ENCODE measurements around the gene TMEM127.
"Not testable (repeated sequence)": the region's sequence is repeated elsewhere in the genome, so short reads cannot be mapped to it uniquely, and the experiment has no call there.

Gene TMEM127

GRCh38 chr2:96241900-96242611, 23.7 kb downstream of the TMEM127 start:
- DNase-seq (ENCODE audit: low read depth in 3 of 3, low spot score in 1 of 3): no peak

GRCh38 chr2:96241227-96241626, 24.6 kb downstream of the TMEM127 start:
- DNase-seq (ENCODE audit: low read depth in 3 of 3, low spot score in 1 of 3): no peak

GRCh38 chr2:96240341-96241038, 25.3 kb downstream of the TMEM127 start:
- DNase-seq (ENCODE audit: low read depth in 3 of 3, low spot score in 1 of 3): no peak

DNA sequence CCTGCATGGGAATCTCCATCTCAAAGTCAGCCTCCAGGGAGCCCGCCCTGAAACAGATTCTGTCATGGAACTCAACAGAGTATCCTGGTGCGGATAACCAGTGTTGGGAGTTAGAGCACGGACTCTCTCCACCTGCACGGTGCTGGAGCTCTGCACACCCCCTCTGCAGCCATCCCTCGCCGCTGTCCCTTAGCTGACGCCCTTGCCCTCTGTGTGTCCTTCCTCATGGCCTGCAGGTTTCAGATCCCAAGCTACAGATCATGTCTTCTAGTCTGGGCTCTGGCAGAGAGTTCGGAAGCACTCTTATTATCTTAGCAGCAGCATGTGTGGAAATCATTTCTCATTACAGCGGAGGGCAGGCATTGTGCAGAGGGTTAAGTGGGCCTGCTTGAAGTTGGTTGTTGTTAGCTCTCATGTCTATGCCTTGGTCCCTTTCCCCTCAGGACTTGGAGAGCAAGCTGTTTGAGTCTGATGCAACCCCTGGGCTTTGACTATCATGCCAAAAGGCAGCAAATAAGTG, 26.0 kb downstream of the TMEM127 start:
- DNase-seq (ENCODE audit: low read depth in 3 of 3, low spot score in 1 of 3): no peak

- DNase-seq (ENCODE audit: low read depth in 3 of 3, low spot score in 1 of 3): no peak
Observed at GRCh38 chr2:96239091-96239490, 26.7 kb downstream of the TMEM127 start.

- no peak for DNase-seq (ENCODE audit: low read depth in 3 of 3, low spot score in 1 of 3)
Observed at GRCh38 chr2:96238266-96238665, 27.5 kb downstream of the TMEM127 start.

DNA sequence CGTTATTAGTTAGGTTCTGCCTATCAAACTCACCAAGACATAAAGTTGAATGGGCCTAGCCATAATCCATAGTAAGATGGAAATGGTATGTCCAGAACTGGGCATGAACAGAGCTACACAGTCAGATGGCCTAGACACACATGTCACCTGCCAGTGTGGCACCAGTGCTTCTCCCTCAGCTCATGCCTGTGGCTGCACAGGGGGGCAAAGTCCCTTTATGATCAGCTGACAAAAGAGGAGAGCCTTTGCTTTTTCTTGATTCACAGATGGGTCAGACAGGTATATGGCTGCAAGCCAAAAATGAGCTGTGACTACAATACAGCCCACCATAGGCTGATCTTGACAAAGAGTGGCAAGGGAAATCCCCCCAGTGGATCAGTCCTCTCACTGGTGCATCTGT, 28.9 kb downstream of the TMEM127 start:
- DNase-seq (ENCODE audit: low read depth in 3 of 3, low spot score in 1 of 3): no peak

GRCh38 chr2:96233880-96234316, 31.9 kb downstream of the TMEM127 start:
- DNase-seq (ENCODE audit: low read depth in 3 of 3, low spot score in 1 of 3): no peak

- DNase-seq (ENCODE audit: low read depth in 3 of 3, low spot score in 1 of 3): no peak
Observed at GRCh38 chr2:96233436-96233835, 32.4 kb downstream of the TMEM127 start.

- no peak for DNase-seq (ENCODE audit: low read depth in 3 of 3, low spot score in 1 of 3)
Observed at GRCh38 chr2:96231316-96231715, 34.5 kb downstream of the TMEM127 start.

- DNase-seq (ENCODE audit: low read depth in 3 of 3, low spot score in 1 of 3): no peak
Observed at GRCh38 chr2:96225016-96225533, 40.7 kb downstream of the TMEM127 start.

- not testable (repeated sequence) for DNase-seq (ENCODE audit: low read depth in 3 of 3, low spot score in 1 of 3)
Observed at GRCh38 chr2:96221106-96221505, 44.7 kb downstream of the TMEM127 start.

GRCh38 chr2:96219959-96220358, 45.8 kb downstream of the TMEM127 start:
- not testable (repeated sequence) for DNase-seq (ENCODE audit: low read depth in 3 of 3, low spot score in 1 of 3)

DNA sequence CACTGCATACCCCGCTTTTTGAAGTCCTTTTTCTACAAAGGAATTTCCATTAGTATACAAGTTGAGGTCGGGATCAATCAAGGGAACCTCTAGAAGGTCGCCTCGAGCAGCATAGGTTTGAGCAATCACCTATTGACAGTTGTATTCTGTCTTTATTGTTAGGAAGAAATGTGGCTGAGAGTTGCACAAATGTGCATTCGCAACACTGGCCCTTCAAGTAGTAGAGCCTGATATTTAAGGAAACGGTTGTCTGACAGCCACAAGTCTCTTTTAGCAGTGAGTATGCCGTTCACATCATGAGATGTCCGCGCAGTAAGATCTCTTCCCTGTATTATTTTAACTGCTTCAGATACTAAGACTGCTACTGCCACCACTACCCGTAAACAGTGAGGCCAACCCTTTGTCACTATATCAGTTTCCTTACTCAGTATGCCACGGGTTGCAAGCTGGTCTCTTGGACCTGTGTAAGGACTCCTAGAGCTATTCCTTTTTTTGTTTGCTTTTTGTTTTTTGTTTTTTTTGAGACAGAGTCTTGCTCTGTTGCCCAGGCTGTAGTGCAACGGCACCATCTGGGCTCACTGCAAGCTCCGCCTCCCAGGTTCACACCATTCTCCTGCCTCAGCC, 47.2 kb downstream of the TMEM127 start:
- no peak for DNase-seq (ENCODE audit: low read depth in 3 of 3, low spot score in 1 of 3)

DNA sequence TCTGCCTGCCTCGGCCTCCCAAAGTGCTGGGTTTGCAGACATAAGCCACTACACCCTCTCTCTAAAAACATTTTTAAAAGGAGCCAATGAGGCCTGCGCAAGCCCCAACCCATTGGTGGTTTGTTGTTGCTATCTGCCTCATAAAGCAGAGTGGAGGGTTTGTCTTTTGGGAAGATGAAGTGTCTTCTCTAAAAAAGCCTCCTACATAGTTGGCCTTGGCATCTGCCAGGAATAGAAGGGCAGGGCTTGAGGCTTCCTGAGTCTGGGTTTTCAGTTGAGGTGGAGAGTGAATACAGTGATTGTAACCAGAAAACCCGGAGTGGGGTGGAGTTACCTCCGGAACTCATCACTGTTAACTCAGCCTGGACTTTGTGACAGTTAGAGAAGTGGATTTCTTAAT, 51.2 kb downstream of the TMEM127 start:
- DNase-seq (ENCODE audit: low read depth in 3 of 3, low spot score in 1 of 3): no peak

- no peak for DNase-seq (ENCODE audit: low read depth in 3 of 3, low spot score in 1 of 3)
Observed at GRCh38 chr2:96213379-96213778, 52.4 kb downstream of the TMEM127 start.

DNA sequence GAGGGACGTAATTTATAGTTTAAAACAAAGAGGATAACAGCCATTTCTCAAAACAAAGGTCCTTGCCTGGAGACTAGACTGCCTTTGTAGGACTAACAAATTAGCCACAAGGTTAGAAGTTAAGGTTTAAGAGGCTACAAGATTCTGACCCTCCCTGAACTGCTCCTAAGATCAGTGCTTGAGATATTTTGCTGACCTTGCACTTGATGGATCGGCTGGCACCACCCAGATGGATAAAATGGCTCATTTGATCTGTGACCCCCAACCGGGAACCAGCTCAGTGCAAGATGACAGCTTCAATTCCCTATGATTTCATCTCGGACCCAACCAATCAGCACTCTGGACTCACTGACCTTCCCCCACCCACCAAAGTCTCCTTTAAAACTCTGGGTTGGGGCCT, 53.5 kb downstream of the TMEM127 start:
- DNase-seq (ENCODE audit: low read depth in 3 of 3, low spot score in 1 of 3): no peak

DNA sequence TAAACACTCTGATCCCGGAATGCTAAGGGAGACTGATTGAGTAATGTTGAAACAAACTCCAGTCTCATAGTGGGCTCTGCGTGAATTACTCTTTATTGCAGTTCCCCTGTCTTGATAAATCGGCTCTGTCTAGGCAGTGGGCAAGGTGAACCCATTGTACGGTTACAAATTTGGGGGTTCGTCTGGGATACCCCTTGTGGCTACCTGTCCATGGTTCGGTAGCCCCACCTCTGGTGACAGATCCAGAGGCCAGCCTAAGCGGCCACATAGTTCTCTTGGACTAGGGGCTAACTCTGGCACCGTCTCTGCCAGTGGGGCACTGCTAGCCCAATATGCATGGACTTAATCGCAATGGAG, 56.1 kb downstream of the TMEM127 start:
- DNase-seq (ENCODE audit: low read depth in 3 of 3, low spot score in 1 of 3): no peak

- no peak for DNase-seq (ENCODE audit: low read depth in 3 of 3, low spot score in 1 of 3)
Observed at GRCh38 chr2:96209011-96209728, 56.6 kb downstream of the TMEM127 start.

GRCh38 chr2:96208143-96209010, 57.4 kb downstream of the TMEM127 start, which contains the start of gene STARD7:
Gene STARD7, minus strand, starts transcription at chr2:96208827. Its CDS starts 393 bp downstream, at chr2:96208434.
- DNase-seq (ENCODE audit: low read depth in 3 of 3, low spot score in 1 of 3): peak; percentile 84 to 96 (median 91)

All from stimulated activated CD4-positive, alpha-beta T cell treated with anti-CD3 and anti-CD28 coated beads, TNF-alpha, amount 100 ng/mL, for 1 hour (primary cell).